Right ventricle myocardium inferior (tissue), 1 donor: Measurements from ENCODE around the gene PSMD13. TPM values are rescaled to one million over a fixed set of nuclear protein-coding genes. Genes with fewer than 3 reads are reported as not detected.
"Not testable (repeated sequence)": the region's sequence is repeated elsewhere in the genome, so short reads cannot be mapped to it uniquely, and the experiment has no call there.

Experiments
- ATAC-seq: fragments of 200-7000 bp; cut with Tn5 transposase; one replicate; pipeline ENCODE4 v1.9.1; 2020; ENCODE audit warnings: mild to moderate bottlenecking, moderate library complexity
- DNase-seq: peaks from one replicate; pipeline ENCODE4 v3.0.0; 2021; ENCODE audit errors: missing footprints
- intact Hi-C: fragments of 100-400 bp; cut with DNase I; formaldehyde crosslinking; loops from one replicate; pipeline ENCODE4 v1.11.0; 2022
- total RNA-seq: library from RNA; stranded (reverse); fragmentation: NEBNext Ultra II Directional; extraction: Animal tissue kit (Norgen Biotek cat#: 25700); gene quantifications from one replicate; pipeline ENCODE4 v1.2.1, GENCODE V29; 2021
- donor health status: DM: no; HTN: yes; CAD: no; lungs with severe emphysema.

Gene PSMD13
- total RNA-seq, 1 donor from 2014 or later = 91.7 TPM

GRCh38 chr11:212150-213100 is 24.4 kb upstream of the PSMD13 start:
- no peak for DNase-seq
- intact Hi-C loops = no loop called here
- no peak for ATAC-seq

DNA sequence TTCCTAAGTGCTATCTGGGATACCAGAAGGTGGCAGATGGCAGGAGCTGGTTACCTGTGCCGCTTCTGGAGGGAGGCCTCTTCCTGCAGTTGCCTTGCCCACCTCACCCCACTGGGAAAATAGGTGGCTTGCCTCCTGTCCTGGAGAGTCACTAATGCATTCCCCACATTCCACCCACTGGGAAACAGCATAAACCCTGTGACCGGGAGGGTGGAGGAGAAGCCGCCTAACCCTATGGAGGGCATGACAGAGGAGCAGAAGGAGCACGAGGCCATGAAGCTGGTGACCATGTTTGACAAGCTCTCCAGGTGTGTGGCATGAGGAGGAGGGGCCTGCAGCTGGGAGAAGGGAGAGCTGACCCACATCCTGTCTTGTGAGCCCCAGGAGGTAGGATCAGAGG is 23.7 kb upstream of the PSMD13 start:
- ATAC-seq = no peak
- DNase-seq = no peak
- intact Hi-C loops = no loop called here

DNA sequence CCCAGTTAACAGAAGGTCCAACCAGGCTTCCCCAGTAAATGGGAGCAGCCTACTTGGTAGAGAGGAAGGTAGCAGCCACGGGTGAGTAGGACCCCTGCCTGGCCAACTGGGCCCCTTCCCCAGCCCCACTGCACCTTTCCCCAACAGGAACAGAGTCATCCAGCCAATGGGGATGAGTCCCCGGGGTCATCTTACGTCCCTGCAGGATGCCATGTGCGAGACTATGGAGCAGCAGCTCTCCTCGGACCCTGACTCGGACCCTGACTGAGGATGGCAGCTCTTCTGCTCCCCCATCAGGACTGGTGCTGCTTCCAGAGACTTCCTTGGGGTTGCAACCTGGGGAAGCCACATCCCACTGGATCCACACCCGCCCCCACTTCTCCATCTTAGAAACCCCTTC is 22.7 kb upstream of the PSMD13 start:
- intact Hi-C loops = no loop called here
- DNase-seq (no peak), ATAC-seq (no peak)

DNA sequence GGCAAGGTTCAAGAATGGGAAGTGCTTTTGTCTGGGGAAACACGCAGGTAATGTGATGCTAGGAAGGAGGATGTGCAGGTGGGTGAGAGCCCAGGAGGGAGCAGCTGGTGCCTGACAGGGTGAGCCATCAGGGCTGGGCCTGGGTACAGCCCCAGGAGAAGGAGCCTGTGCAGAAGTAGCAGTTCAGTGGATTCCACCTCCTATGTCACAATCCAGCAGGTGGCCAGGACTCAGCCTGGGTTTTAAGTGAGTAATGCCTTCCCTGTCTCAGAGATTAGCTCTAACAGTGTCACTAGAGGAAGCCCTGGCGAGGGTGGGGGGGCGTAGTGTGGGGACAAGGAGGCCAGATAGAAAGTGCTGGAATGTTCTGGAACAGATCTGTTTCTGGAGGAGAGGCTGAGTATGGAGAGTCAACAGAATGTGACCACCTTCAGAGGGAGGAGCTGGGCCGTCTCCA is 21.2 kb upstream of the PSMD13 start:
- intact Hi-C loops = no loop called here
- ATAC-seq (no peak), DNase-seq (no peak)

GRCh38 chr11:216081-216974 is 20.4 kb upstream of the PSMD13 start:
- no peak for DNase-seq
- no peak for ATAC-seq
- intact Hi-C loops = no loop called here

GRCh38 chr11:217704-218103 is 19.1 kb upstream of the PSMD13 start:
- ATAC-seq = no peak
- no peak for DNase-seq
- intact Hi-C loops = no loop called here

- ATAC-seq (no peak), DNase-seq (no peak)
- intact Hi-C loops = no loop called here
These were observed 17.8 kb upstream of the PSMD13 start for GRCh38 chr11:218815-219593.

GRCh38 chr11:220641-221215 is 16.0 kb upstream of the PSMD13 start:
- ATAC-seq, DNase-seq, intact Hi-C loops: not testable (repeated sequence)

DNA sequence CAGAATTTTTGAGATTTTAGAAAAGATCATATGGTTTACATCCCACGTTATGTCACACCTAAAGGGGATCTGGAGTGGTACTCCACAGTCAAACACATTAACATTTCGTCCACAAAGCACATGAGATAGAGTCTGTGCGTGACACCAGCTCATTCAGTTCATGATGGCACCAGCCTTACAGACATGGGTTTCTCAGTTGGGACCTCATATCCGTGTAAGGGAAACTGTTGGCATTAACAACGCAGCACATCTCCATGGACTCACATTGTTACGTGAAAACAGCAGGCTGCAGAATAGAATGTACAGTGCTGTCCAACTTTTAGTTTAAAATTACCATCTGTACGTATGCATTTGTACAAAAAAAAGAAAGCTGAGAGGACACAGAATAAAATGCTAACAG is 15.2 kb upstream of the PSMD13 start:
- ATAC-seq = no peak
- intact Hi-C loops = no loop called here

DNA sequence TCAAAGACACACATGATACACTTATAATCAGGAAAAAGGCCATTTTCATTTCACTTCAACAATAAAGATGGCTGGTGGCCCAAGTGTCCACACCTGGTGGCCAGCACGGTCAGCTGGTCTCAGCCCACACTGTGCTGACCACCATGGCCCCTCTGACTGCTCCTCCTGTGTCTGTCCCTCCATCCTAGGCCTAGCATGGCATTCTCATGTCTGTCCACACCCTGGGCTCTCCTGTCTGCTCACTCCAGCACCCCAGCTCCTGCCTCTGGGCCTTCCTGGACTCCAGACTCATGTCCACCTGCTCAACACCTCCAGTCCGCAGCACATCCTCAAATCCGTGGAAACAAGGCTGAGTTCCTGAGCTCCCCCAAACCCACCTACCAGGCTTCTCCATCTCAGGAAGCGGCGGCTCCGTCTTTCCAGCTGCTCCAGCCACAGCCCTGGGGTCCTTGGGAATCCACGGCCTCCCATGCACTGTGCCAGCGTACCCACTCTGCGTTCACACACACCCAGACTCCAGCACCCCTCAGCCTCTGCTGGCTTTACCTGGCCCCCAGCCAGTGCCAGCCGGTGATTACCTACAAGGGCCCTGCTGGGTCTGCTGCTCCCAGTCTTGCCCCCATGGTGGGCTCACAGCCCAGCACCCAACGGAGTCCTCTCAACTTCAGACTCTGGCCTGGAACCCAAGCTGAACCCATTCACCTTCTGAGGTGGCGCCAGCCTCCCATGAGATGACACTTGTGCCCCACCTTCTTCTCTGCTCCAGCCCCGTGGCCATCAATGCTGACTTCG is 14.6 kb upstream of the PSMD13 start:
- ATAC-seq (peak; percentile 35), DNase-seq (no peak)
- intact Hi-C loops = no loop called here

More for the DNA sequence above, 15.2 kb upstream of the PSMD13 start:
- no peak for DNase-seq

DNA sequence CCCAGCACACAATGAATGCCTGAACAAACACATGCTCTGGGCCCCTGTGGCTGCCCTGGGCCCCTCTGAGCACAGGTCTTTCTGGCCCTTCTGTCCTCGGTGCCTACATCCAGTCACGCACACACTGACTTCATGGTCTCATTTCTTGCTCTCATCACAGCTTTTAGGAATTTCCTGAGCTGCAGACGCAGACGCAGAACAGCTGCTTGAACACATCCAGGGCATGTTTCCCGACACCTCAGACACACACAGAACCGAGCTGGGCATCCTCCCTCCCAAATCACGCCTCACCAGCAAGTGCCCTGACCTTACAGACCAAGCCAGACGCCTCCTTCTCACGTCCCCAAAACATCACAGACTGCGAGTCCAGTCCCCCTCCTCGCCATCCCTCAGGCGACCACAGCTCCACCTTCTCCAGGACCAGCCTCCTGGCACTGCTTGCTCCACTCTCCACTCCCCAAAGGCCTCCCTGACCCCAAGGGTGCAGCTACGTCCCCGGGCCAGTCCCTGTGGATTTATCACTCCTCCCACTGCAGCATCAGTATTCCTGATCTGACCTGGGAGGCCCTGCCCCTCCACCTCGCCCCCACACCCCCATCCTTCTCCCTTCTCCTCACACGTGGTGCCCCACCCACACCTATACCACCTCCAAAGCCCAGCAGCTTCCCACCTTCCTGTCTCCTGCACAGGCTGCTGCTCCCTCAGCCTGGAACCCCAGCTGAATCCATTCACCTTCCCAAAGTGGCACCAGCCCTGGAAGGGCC is 13.6 kb upstream of the PSMD13 start:
- DNase-seq (no peak), ATAC-seq (no peak)
- intact Hi-C loops = no loop called here

DNA sequence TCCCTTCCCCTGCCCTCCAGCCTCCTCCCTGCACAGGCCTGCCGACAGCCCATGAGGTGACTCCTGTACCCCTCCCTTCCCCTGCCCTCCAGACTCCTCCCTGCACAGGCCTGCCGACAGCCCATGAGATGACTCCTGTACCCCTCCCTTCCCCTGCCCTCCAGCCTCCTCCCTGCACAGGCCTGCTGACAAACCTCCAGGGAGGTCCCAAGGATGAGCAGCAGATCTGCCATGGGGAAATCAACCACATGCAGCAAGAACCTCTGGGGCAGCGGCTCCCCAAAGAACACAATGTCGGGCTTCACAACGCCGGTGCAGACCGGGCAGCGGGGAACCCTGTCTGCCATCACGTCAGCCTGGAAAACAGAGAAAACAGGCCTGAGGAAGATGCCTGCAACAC is 12.9 kb upstream of the PSMD13 start:
- ATAC-seq = no peak
- DNase-seq = no peak
- intact Hi-C loops = no loop called here

DNA sequence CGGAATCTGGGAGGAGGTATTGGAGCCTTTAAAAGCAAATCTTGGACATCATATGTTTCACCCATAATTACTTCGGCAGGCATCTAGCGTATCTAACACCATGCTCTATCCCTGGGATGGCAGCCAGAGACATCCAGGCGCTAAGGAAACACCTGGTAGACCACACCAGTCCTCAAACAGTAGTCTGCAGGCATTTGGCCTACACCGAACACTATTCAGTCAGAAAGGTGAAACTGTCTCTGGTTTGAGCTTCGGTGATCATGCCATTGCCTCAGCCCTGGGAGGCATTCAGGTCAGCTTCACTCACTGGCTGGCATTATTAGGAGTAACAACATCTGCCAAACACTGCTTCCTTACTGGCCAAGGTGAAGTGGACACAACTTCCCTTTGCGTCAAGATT is 12.4 kb upstream of the PSMD13 start:
- ATAC-seq = no peak
- intact Hi-C loops = no loop called here
- DNase-seq = no peak

DNA sequence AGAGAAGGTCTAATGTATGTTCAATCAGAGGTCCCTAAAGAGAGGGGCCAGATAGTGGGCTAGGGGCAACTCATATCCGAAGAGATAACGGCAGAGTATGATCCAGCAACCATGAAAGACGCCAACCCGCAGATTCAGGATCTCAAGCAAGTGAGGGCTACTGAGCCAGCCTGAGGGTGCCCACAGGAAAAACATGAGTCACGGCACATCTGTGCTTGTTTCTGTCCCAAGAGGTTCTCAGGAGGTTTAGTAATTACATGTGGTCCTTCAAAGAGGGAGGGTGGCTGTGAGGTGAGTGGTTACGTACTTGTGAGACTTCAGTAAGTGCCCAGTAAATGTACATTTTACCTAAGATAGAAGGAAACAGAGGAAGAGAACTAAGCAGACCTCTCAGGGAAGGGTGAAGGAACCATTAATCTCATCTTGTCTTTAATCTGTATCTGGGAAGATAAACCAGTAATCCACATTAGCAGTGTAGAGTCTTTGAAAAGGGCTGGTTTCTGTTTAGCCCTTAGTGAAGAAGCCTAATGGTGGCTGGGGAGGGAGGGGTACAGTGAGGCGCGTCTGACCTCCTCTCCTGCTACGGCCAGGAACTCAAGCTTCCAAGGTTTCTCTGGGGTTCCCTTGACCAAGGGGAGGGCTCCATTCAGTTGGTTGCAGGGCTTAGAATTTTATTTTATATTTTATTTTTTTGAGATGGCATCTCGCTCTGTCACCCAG is 10.9 kb upstream of the PSMD13 start:
- DNase-seq = no peak
- intact Hi-C loops = no loop called here

GRCh38 chr11:227824-228379 is 8.9 kb upstream of the PSMD13 start:
- no peak for DNase-seq
- ATAC-seq = no peak
- intact Hi-C loops = no loop called here

More for the DNA sequence above, 10.9 kb upstream of the PSMD13 start:
- ATAC-seq = no peak

DNA sequence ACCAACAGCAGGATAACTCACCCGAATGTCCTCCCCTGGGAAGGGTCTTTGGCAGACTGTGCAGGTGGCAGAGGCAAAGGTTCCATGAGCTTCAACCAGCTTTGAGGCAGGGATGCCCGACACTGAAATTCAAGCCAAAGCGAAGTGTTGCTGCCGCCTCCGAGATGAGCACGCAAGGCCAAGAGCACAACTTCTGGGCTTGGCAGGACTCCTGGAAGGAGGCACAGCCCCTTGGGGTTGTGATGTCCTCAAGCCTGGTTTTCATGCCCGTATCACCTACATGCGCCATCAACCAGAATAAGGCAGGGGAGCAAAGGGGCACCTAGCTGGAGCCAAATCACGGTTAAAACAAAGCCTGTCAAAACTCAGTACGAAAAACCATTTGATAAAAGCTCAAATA is 6.3 kb upstream of the PSMD13 start:
- intact Hi-C loops = no loop called here
- DNase-seq = no peak
- ATAC-seq = no peak
